HG03378 (cell line): ENCODE data around the gene LDLRAD3.

Experiments
- ATAC-seq: cut with Tn5 transposase; IDR thresholded peaks from one replicate; pipeline ENCODE4 v1.9.1; 2021; ENCODE audit warnings: mild to moderate bottlenecking, moderate library complexity; ENCODE audit not compliant: unreplicated experiment

LDLRAD3 gene

GRCh38 chr11:36098087-36098486, 154.2 kb downstream of the LDLRAD3 start:
- ATAC-seq, result no peak

GRCh38 chr11:36098853-36099375, 155.1 kb downstream of the LDLRAD3 start:
- ATAC-seq, result no peak

- ATAC-seq, result no peak
Observed at GRCh38 chr11:36101466-36101865, 157.6 kb downstream of the LDLRAD3 start.

- no peak for ATAC-seq
Observed at GRCh38 chr11:36102868-36103267, 159.0 kb downstream of the LDLRAD3 start.

GRCh38 chr11:36103933-36104530, 160.2 kb downstream of the LDLRAD3 start:
- ATAC-seq, result no peak

- no peak for ATAC-seq
Observed at GRCh38 chr11:36104660-36104992, 160.8 kb downstream of the LDLRAD3 start.

GRCh38 chr11:36105743-36106581, 162.1 kb downstream of the LDLRAD3 start:
- no peak for ATAC-seq

GRCh38 chr11:36107547-36107946, 163.7 kb downstream of the LDLRAD3 start:
- ATAC-seq, result no peak

- no peak for ATAC-seq
Observed at GRCh38 chr11:36108881-36109589, 165.2 kb downstream of the LDLRAD3 start.

- ATAC-seq, result no peak
Observed at GRCh38 chr11:36109590-36109849, 165.7 kb downstream of the LDLRAD3 start.

- no peak for ATAC-seq
Observed at GRCh38 chr11:36109850-36110606, 166.2 kb downstream of the LDLRAD3 start.

- no peak for ATAC-seq
Observed at GRCh38 chr11:36110668-36111410, 167.0 kb downstream of the LDLRAD3 start.

- ATAC-seq, result no peak
Observed at GRCh38 chr11:36114095-36114494, 170.2 kb downstream of the LDLRAD3 start.

GRCh38 chr11:36115378-36115801, 171.5 kb downstream of the LDLRAD3 start:
- no peak for ATAC-seq

- no peak for ATAC-seq
Observed at GRCh38 chr11:36116161-36116560, 172.3 kb downstream of the LDLRAD3 start.

- ATAC-seq, result no peak
Observed at GRCh38 chr11:36118084-36118483, 174.2 kb downstream of the LDLRAD3 start.

GRCh38 chr11:36119300-36119699, 175.4 kb downstream of the LDLRAD3 start:
- no peak for ATAC-seq

- ATAC-seq, result no peak
Observed at GRCh38 chr11:36121054-36121453, 177.2 kb downstream of the LDLRAD3 start.

- ATAC-seq, result no peak
Observed at GRCh38 chr11:36122671-36123070, 178.8 kb downstream of the LDLRAD3 start.

- ATAC-seq, result no peak
Observed at GRCh38 chr11:36123336-36124101, 179.7 kb downstream of the LDLRAD3 start.
